Measurements from ENCODE around the gene S100PBP. TPM values are rescaled to one million over a fixed set of nuclear protein-coding genes. Genes with fewer than 3 reads are reported as not detected.

Gene S100PBP
- total and polyA plus RNA-seq, 10 of the 15 experiments (the other 5 are each of a cell fraction or from before 2014, with no cell fraction given), result 17.0 to 98.3 (median 40.6) TPM

GRCh38 chr1:32798191-32798590, 19.3 kb upstream of the S100PBP start:
- Histone ChIP-seq H3K9me3 (replicated peaks; ENCODE audit: control insufficient read depth, insufficient read depth, low read length) (no peaks in the 10 kb centered on the region), H3K79me2 (ENCODE audit: control insufficient read depth, insufficient read depth, low read length) (no peaks in the 10 kb centered on the region), H3K4me2 (ENCODE audit: control insufficient read depth, insufficient read depth) (no peak overlapping the region), H3K4me1 (ENCODE audit: control insufficient read depth, insufficient read depth, low read length) (peaks cover 9% of the 10 kb centered on the region; the same call in 1 of the 2 replicates), H3K27ac (ENCODE audit: control insufficient read depth, insufficient read depth) (no peak overlapping the region), H3K36me3 (ENCODE audit: control insufficient read depth in 2 of 2, insufficient read depth in 2 of 2, low read length in 1 of 2) (peaks cover 0 to 14% of the 10 kb centered on the region in 2 experiments), H3K27me3 (replicated peaks in 1 of 2; ENCODE audit: control insufficient read depth in 2 of 2, insufficient read depth in 2 of 2, low read length in 1 of 2) (no peaks in the 10 kb centered on the region), H3K4me3 (no peak overlapping the region), H3K9ac (ENCODE audit: control insufficient read depth, insufficient read depth, low read length) (no peak overlapping the region), H2AFZ (ENCODE audit: control insufficient read depth, low read depth, low read length) (no peak overlapping the region), H4K20me1 (ENCODE audit: control insufficient read depth, insufficient read depth) (no peaks in the 10 kb centered on the region)
- SMC1A ChIA-PET (ENCODE audit: uncharacterized antibody, unreplicated experiment), result interaction anchor here (0.6 to 1.2 kb wide), 3 partner anchors 23 to 174 kb away, joined by 3 to 4 read pairs (median 3); no protein-coding TSS in a partner anchor
- in situ Hi-C loops (cut with MboI), result no loop called here
- CTCF ChIA-PET, result interaction anchor here (0.5 kb wide), 1 partner anchor 85 kb away, joined by 3 read pairs; no protein-coding TSS in a partner anchor
- FAIRE-seq (no peak), ATAC-seq (no peak), DNase-seq (ENCODE audit: low read depth, low spot score) (no peak)
- RAD21 ChIA-PET (ENCODE audit: unreplicated experiment), result interaction anchor here (1.0 kb wide), 1 partner anchor 77 kb away, joined by 3 read pairs; no protein-coding TSS in a partner anchor
- no TSS peak for BruUV-seq (replicated peaks)
- no peak for TF ChIP-seq CREB1 (IDR thresholded peaks at IDR 0.05; ENCODE audit: low read depth)
- no peak for TF ChIP-seq NKRF (conservative IDR thresholded peaks at IDR 0.05)
- no peak for TF ChIP-seq EGR1 (IDR thresholded peaks at IDR 0.05; ENCODE audit: borderline replicate concordance in 1 of 2, low read depth in 2 of 2, low read length in 2 of 2)
- TF ChIP-seq BCL11A (IDR thresholded peaks at IDR 0.05; ENCODE audit: low read depth, low read length), result no peak
- no peak for TF ChIP-seq PBX3 (IDR thresholded peaks at IDR 0.05; ENCODE audit: insufficient replicate concordance, low read depth, low read length)
- no peak for TF ChIP-seq STAT1 (conservative IDR thresholded peaks at IDR 0.05)
- no peak for TF ChIP-seq HDAC6 (IDR thresholded peaks at IDR 0.05; ENCODE audit: unreplicated experiment)
- TF ChIP-seq CTCF (IDR thresholded peaks at IDR 0.05 in 2 of 3, conservative IDR thresholded peaks at IDR 0.05 in 1 of 3; ENCODE audit: control insufficient read depth in 2 of 3, extremely low read depth in 1 of 3, insufficient read depth in 1 of 3, low read depth in 3 of 3, low read length in 3 of 3), result no peak
- TF ChIP-seq ZNF384 (IDR thresholded peaks at IDR 0.05; ENCODE audit: borderline replicate concordance, low read depth, low read length), result no peak
- no peak for TF ChIP-seq ATF2 (IDR thresholded peaks at IDR 0.05; ENCODE audit: low read length)
- no peak for TF ChIP-seq USF2 (IDR thresholded peaks at IDR 0.05; ENCODE audit: borderline replicate concordance, low read depth, low read length)
- TF ChIP-seq ZNF24 (IDR thresholded peaks at IDR 0.05), result no peak
- TF ChIP-seq E2F8 (IDR thresholded peaks at IDR 0.05; ENCODE audit: low read depth, partially characterized antibody), result no peak
- intact Hi-C loops (cut with micrococcal nuclease; ENCODE audit: unreplicated experiment), result no loop called here
- POLR2A ChIA-PET, result interaction anchor here (0.6 kb wide), 1 partner anchor 240 kb away, joined by 3 read pairs; no protein-coding TSS in a partner anchor
- 99% methylated on average over 4 of the region's 4 CpGs for WGBS (ENCODE audit: insufficient coverage, insufficient replicate concordance, low lambda C conversion rate, missing lambda C conversion rate)

Data from GM12878 (cell line).